ENCODE data around the gene FYN.
"Not testable (repeated sequence)": the region's sequence is repeated elsewhere in the genome, so short reads cannot be mapped to it uniquely, and the experiment has no call there.

FYN gene

GRCh38 chr6:111651185-111652034 lies 221.8 kb downstream of the FYN start:
- FAIRE-seq (no peak), DNase-seq (ENCODE audit: insufficient read length, low spot score) (no peak)
- no peak for TF ChIP-seq POLR2A (IDR thresholded peaks at IDR 0.05; ENCODE audit: low read depth, low read length)

DNA sequence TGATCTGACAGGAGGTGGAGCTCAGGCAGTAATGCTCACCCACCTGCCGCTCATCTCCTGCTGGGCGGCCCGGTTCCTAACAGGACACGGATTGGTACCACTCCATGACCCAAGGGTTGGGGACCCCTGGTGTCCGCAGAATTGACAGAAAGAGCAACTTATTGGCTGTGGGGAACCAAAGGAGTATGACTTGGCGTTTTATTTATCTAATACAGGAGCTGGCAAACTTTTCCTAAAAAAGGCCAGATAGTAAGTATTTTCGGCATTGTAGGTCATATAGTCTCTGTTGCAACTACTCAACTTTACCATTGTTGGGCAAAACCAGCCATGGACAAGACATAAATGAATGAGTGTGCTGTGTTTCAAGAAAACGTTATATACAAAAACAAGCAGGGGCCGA lies 223.2 kb downstream of the FYN start:
- no peak for TF ChIP-seq POLR2A (IDR thresholded peaks at IDR 0.05; ENCODE audit: low read depth, low read length)
- no peak for FAIRE-seq
- no peak for DNase-seq (ENCODE audit: insufficient read length, low spot score)

DNA sequence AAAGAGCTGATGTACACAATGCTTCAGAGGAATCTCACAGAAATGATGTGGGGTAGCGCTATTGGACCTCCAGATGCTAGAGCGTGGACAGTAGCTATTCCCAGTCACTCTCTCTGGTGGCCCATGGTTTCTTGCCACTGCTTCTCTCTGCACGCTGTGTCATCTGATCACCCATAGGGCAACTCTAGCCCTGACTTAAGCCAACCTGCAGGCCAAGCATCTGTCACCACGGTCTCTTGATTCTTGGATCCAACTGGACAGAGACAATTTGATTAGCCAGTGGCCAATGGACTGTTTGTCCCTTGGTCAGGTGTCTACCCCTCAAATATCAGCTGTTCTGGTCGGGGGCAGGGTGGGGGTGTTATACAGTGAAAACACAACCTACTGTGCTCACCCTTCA lies 225.2 kb downstream of the FYN start:
- no peak for TF ChIP-seq POLR2A (IDR thresholded peaks at IDR 0.05; ENCODE audit: low read depth, low read length)
- FAIRE-seq, result no peak
- no peak for DNase-seq (ENCODE audit: insufficient read length, low spot score)

DNA sequence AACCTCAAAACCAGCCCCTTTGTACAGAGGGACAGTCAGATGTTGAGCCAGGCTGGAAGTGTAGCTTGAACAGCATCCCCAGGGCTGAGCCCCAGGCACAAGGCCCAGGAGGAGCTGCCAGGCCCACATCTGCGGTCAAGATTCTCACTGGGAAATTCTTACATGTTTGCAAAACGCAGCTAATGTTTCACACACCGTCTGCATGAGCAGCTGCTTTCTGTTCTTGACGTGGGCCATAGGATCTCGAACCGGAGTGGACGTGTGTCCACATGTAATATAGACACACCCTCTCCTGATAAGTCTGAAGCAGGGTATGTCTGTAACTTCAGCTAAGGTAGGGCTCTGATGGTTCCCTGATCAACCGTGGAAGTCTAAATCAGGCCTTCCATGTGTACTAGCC lies 226.3 kb downstream of the FYN start:
- TF ChIP-seq POLR2A (IDR thresholded peaks at IDR 0.05; ENCODE audit: low read depth, low read length), result no peak
- DNase-seq (ENCODE audit: insufficient read length, low spot score) (no peak), FAIRE-seq (no peak)

DNA sequence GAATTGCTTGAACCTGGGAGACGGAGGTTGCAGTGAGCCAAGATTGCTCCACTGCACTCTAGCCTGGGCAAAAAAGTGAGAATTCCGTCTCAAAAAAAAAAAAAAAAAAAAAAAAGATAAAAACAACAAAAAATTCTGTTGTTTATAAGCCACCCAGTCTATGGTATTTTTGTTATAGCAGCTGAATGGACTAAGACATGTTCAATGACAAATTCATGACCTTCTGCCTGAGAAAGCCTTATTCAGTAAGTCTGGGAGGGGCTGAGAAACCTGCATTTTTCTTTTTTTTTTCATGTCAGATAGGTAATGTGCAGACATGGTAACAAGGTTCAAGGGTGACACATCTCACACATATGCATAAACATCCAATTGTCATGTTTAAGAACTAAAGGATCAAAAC lies 227.2 kb downstream of the FYN start:
- FAIRE-seq (no peak), DNase-seq (ENCODE audit: insufficient read length, low spot score) (no peak)
- TF ChIP-seq POLR2A (IDR thresholded peaks at IDR 0.05; ENCODE audit: low read depth, low read length), result no peak

GRCh38 chr6:111644893-111645430 lies 228.3 kb downstream of the FYN start:
- DNase-seq (ENCODE audit: insufficient read length, low spot score) (no peak), FAIRE-seq (no peak)
- TF ChIP-seq POLR2A (IDR thresholded peaks at IDR 0.05; ENCODE audit: low read depth, low read length), result no peak

DNA sequence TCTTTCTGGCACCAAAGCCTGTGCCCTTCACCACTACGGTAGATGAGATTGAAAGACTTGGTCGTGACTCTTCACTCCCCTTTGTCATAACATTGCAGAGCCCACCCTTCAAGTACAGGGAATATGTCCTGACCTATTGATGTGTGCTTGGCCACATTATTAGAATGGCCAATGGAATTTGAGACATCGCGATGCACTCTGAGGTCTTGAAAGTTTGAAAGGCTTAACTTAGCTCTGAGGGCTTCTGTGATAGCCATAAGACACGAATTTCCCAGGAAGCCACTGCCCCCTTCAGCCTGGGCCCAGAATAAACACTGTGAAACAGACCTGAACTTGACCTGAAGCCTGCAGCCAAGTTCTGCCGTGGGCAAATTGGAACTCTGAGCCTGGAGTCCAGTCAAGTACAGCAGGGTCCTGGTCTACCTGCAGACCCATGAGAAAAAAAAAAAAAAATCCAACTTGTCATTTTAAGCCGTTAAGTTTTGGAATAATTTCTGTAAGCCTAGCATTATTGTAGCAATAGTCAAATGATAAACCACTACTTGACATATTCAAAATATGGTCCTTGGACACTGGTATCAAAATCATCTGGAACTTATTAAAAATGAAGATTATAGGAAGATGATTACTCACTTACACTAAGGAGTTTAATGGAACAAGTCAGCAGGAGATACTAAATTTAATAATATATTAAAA lies 230.6 kb downstream of the FYN start:
- no peak for TF ChIP-seq POLR2A (IDR thresholded peaks at IDR 0.05; ENCODE audit: low read depth, low read length)
- DNase-seq (ENCODE audit: insufficient read length, low spot score), result no peak
- FAIRE-seq, result peak; percentile 60

- TF ChIP-seq POLR2A (IDR thresholded peaks at IDR 0.05; ENCODE audit: low read depth, low read length), result no peak
- no peak for DNase-seq (ENCODE audit: insufficient read length, low spot score)
- no peak for FAIRE-seq
Observed at GRCh38 chr6:111639266-111639665, 234.0 kb downstream of the FYN start.

GRCh38 chr6:111634981-111635380 lies 238.3 kb downstream of the FYN start:
- not testable (repeated sequence) for FAIRE-seq; DNase-seq (ENCODE audit: insufficient read length, low spot score)

GRCh38 chr6:111633822-111634221 lies 239.4 kb downstream of the FYN start:
- no peak for FAIRE-seq
- no peak for TF ChIP-seq POLR2A (IDR thresholded peaks at IDR 0.05; ENCODE audit: low read depth, low read length)

GRCh38 chr6:111632468-111633247 lies 240.6 kb downstream of the FYN start:
- no peak for TF ChIP-seq POLR2A (IDR thresholded peaks at IDR 0.05; ENCODE audit: low read depth, low read length)
- FAIRE-seq (no peak), DNase-seq (ENCODE audit: insufficient read length, low spot score) (no peak)

More at GRCh38 chr6:111633822-111634221, 239.4 kb downstream of the FYN start:
- no peak for DNase-seq (ENCODE audit: insufficient read length, low spot score)

GRCh38 chr6:111631903-111632460 lies 241.3 kb downstream of the FYN start:
- DNase-seq (ENCODE audit: insufficient read length, low spot score) (no peak), FAIRE-seq (no peak)
- no peak for TF ChIP-seq POLR2A (IDR thresholded peaks at IDR 0.05; ENCODE audit: low read depth, low read length)

- no peak for TF ChIP-seq POLR2A (IDR thresholded peaks at IDR 0.05; ENCODE audit: low read depth, low read length)
- no peak for FAIRE-seq
- DNase-seq (ENCODE audit: insufficient read length, low spot score), result no peak
Observed at GRCh38 chr6:111631018-111631417, 242.2 kb downstream of the FYN start.
